GM12878 (cell line): ENCODE results near the gene SAMD15. TPM values are rescaled to one million over a fixed set of nuclear protein-coding genes. Genes with fewer than 3 reads are reported as not detected.

Experiments
- ATAC-seq: fragments of 200-7000 bp; cut with Tn5 transposase; 3 replicates; pipeline ENCODE4 v1.9.1; 2020; ENCODE audit warnings: mild to moderate bottlenecking, moderate library complexity
- BruUV-seq: library from RNA; stranded (reverse); fragments of 400-500 nt; replicated peaks from 2 replicates; lab custom pipeline; 2021; lab: Mats Ljungman, UMichigan
- CTCF ChIA-PET: fragments of 300-600 bp; sonication (Branson Sonifier 250); formaldehyde crosslinking; extraction: SDS; loops from one replicate; lab custom pipeline; 2021; ENCODE audit warnings: inconsistent platforms; lab: Yijun Ruan, JAX
- POLR2A ChIA-PET: fragments of 350-600 bp; formaldehyde crosslinking; extraction: SDS; loops from one replicate; lab custom pipeline; 2021; ENCODE audit warnings: inconsistent platforms; lab: Charles Lee
- RAD21 ChIA-PET: fragments of 300-600 bp; sonication (Branson Sonifier 250); formaldehyde crosslinking; loops from one replicate; lab custom pipeline; 2023; ENCODE audit warnings: antibody characterized with exemption; ENCODE audit not compliant: unreplicated experiment; lab: Charles Lee
- SMC1A ChIA-PET: fragments of 300-600 bp; sonication (Branson Sonifier 250); formaldehyde crosslinking; loops from one replicate; lab custom pipeline; 2023; ENCODE audit not compliant: unreplicated experiment, uncharacterized antibody; lab: Charles Lee
- DNase-seq: peaks from one replicate; pipeline ENCODE4 v3.0.0-alpha.2; 2011; ENCODE audit warnings: low read depth, low spot score
- FAIRE-seq: peaks from 3 replicates; lab custom pipeline; 2011; peaks lifted over from hg19 to GRCh38; lab: Jason Lieb, UNC
- H2AFZ ChIP-seq: 2 replicates; pipeline ENCODE4 v1.6.0; 2011; ENCODE audit warnings: low read depth, low read length, control low read depth; ENCODE audit not compliant: control insufficient read depth
- H3K27ac ChIP-seq: 2 replicates; pipeline ENCODE4 v1.5.1; 2011; ENCODE audit warnings: control low read depth; ENCODE audit not compliant: control insufficient read depth, insufficient read depth
- H3K27me3 ChIP-seq, 2 experiments: replicated peaks in 1 of 2; 2 replicates each; pipeline versions ENCODE4 v1.6.0 to v1.6.1; 2011; ENCODE audit warnings: low read length in 1 of 2; ENCODE audit not compliant: control insufficient read depth in 2 of 2, insufficient read depth in 2 of 2
- H3K36me3 ChIP-seq, 2 experiments: 2 replicates each; pipeline ENCODE4 v1.5.1; 2011; ENCODE audit warnings: low read length in 1 of 2; ENCODE audit not compliant: control insufficient read depth in 2 of 2, insufficient read depth in 2 of 2
- H3K4me1 ChIP-seq: 2 replicates; pipeline ENCODE4 v1.6.1; 2011; ENCODE audit warnings: mild to moderate bottlenecking, low read length, moderate library complexity, mixed read lengths; ENCODE audit not compliant: control insufficient read depth, insufficient read depth
- H3K4me2 ChIP-seq: 2 replicates; pipeline ENCODE4 v1.6.0; 2011; ENCODE audit warnings: control low read depth; ENCODE audit not compliant: control insufficient read depth, insufficient read depth
- H3K4me3 ChIP-seq: fragments of 200-600 bp; sonication (generic); 2 replicates; pipeline ENCODE4 v1.5.1; 2016
- H3K79me2 ChIP-seq: 2 replicates; pipeline ENCODE4 v1.6.0; 2011; ENCODE audit warnings: low read length; ENCODE audit not compliant: control insufficient read depth, insufficient read depth
- H3K9ac ChIP-seq: 2 replicates; pipeline ENCODE4 v1.8.0; 2011; ENCODE audit warnings: low read length, control low read depth, mixed read lengths; ENCODE audit not compliant: control insufficient read depth, insufficient read depth
- H3K9me3 ChIP-seq: replicated peaks from 3 replicates; pipeline ENCODE4 v1.5.1; 2011; ENCODE audit warnings: mild to moderate bottlenecking, low read length; ENCODE audit not compliant: control insufficient read depth, insufficient read depth
- H4K20me1 ChIP-seq: 2 replicates; pipeline ENCODE4 v1.6.0; 2011; ENCODE audit not compliant: control insufficient read depth, insufficient read depth
- MTA3 ChIP-seq: IDR thresholded peaks from 2 replicates; pipeline ENCODE4 v1.6.1; 2012; ENCODE audit warnings: low read length, inconsistent platforms, borderline replicate concordance
- MYB ChIP-seq: fragments of 150-350 bp; IDR thresholded peaks from 2 replicates; pipeline ENCODE4 v1.6.1; 2014; ENCODE audit warnings: mild to moderate bottlenecking, low read depth, low read length, borderline replicate concordance
- RUNX3 ChIP-seq: IDR thresholded peaks from 2 replicates; pipeline ENCODE4 v1.6.1; 2012; ENCODE audit warnings: low read length, inconsistent platforms
- SMAD1 ChIP-seq: fragments of 450-650 bp; IDR thresholded peaks from 2 replicates; pipeline ENCODE4 v1.6.1; 2018; ENCODE audit warnings: mild to moderate bottlenecking, low read depth; ENCODE audit not compliant: partially characterized antibody
- TCF12 ChIP-seq: IDR thresholded peaks from 2 replicates; pipeline ENCODE4 v1.6.1; 2011; ENCODE audit warnings: low read depth, mild to moderate bottlenecking, low read length
- WGBS: methylation state at CpG from one replicate; pipeline ENCODE4 v1.1.6; 2016; ENCODE audit warnings: low lambda C conversion rate; ENCODE audit not compliant: insufficient replicate concordance, insufficient coverage; ENCODE audit errors: missing lambda C conversion rate; 5-methylcytosine and 5-hydroxymethylcytosine counted together
- in situ Hi-C: fragments of 300-500 bp; cut with MboI; formaldehyde crosslinking; loops from 9 replicates; pipeline ENCODE4 v1.14.3; 2018; ENCODE audit warnings: mixed read lengths
- intact Hi-C: fragments of 100-400 bp; cut with micrococcal nuclease; formaldehyde crosslinking; loops from one replicate; pipeline ENCODE4 v1.14.2; 2022; ENCODE audit not compliant: unreplicated experiment
- polyA plus RNA-seq, 11 experiments: library from polyadenylated mRNA; depleted of rRNA in 4 of 11; unstranded in 6 of 11; stranded (reverse) in 5 of 11; fragments of >200 nt; fragmentation: Nextera tagmentation in 4 of 11; fragmentation: Illumina TruSeq in 1 of 11; extraction: Ambion mirVana in 4 of 11; extraction: Trizol in 1 of 11; gene quantifications; 1 replicate in 1 of 11; 2 replicates in 10 of 11; pipeline versions ENCODE4 v1.2.1 to v1.2.3, GENCODE V29; 2011 to 2016; ENCODE audit warnings: inconsistent platforms in 2 of 11, missing spikeins in 2 of 11, low read depth in 1 of 11
- total RNA-seq, 4 experiments: library from RNA; depleted of rRNA in 3 of 4; stranded (reverse); fragments of >200 nt in 3 of 4; fragmentation: Illumina TruSeq in 1 of 4; extraction: Trizol in 1 of 4; gene quantifications; 2 replicates each; pipeline versions ENCODE4 v1.2.1 to v1.2.3, GENCODE V29; 2013 to 2021

The SAMD15 gene
- total and polyA plus RNA-seq, 10 of the 15 experiments (the other 5 are each of a cell fraction or from before 2014, with no cell fraction given) = 0.33 to 2.0 (median 0.97) TPM

DNA sequence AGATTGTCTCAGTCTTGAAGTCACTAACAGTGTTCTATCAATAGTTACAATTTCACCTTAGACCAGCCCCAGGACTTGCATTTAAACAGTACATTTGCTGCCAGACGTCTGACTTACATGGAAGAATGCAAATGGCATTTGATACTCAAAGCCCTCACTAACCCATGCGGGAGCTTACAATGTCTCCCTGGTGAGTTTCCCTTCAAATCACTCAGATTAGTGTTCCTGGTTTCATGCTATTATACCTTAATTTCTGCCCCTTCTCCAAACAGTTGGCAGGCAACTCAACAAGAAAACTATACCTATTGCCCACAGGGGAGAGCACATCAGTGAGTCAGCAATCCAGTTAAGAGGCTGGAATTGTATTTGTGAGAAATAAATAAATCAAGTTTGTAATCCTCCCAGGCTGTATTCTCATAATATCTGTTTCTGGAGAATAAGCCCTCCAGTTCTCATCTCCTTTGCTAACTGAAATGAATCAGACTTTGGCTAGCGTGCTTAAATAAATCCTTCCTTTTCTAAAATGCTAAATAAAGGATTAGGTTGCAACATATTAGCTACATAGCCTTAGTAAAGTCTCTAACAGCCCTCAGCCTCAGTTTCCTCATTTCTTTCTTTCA lies 32.7 kb upstream of the SAMD15 start (continued):
- no peak for TF ChIP-seq MYB

DNA sequence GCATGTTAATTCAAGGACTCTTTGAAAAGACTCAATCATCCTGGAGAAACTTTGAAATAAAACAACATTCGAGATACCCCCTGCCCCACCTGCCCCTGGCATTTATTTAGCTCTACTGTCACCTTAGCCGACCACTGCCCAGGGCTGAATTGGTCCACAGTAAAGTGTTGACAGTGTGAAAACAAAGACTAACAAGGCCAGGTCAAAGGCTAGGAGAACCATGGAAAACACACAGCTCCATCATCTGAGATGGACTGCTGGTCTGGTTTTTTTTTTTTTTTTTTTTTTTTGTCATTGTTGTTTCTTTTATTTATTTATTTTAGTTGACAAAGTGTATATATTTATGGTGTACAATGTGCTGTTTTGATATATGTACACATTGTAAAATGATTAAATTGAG lies 30.7 kb upstream of the SAMD15 start:
- ATAC-seq (no peak), DNase-seq (no peak)
- POLR2A ChIA-PET = interaction anchor here (0.6 kb wide), 2 partner anchors 30 to 63 kb away, joined by 5 to 8 read pairs; no protein-coding TSS in a partner anchor

DNA sequence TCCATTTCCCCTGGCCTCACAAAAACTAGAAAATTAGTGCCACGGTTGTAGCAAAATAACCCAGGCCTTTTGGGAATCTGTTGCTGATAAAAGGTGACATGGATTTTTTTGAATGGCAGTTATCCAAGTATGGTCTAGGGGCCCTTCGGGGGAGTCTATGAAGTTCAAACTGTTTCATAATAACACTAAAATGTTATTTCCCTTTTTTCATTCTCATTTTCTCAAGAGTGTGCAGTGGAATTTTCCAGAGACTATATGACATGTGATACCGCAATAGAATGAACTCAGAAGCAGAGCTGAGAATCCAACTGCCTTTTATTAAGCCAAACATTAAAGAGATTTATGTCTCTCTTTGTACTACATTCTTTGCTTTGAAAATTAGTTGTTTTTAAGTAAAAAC lies 29.4 kb upstream of the SAMD15 start:
- no peak overlapping the region for H2AFZ ChIP-seq
- H3K79me2 ChIP-seq = no peaks in the 10 kb centered on the region; the same call in 1 of the 2 replicates
- BruUV-seq = no TSS peak
- RAD21 ChIA-PET = no interaction called here
- H3K27me3 ChIP-seq = no peaks in the 10 kb centered on the region
- CTCF ChIA-PET = interaction anchor here (1.5 kb wide), 1 partner anchor 11 kb away, joined by 4 read pairs; no protein-coding TSS in a partner anchor
- no peak overlapping the region for H3K4me3 ChIP-seq
- SMC1A ChIA-PET = interaction anchor here (0.9 to 1.7 kb wide), 3 partner anchors 10 to 32 kb away, joined by 3 read pairs; no protein-coding TSS in a partner anchor
- WGBS = 55% methylated on average over 3 of the region's 3 CpGs
- TF ChIP-seq SMAD1 = no peak
- TF ChIP-seq RUNX3 = peak; percentile 34; the same call in 1 of the 2 replicates
- in situ Hi-C loops = no loop called here
- peaks cover 4 to 21% of the 10 kb centered on the region in 2 experiments for H3K36me3 ChIP-seq
- FAIRE-seq = no peak
- intact Hi-C loops = no loop called here
- POLR2A ChIA-PET = interaction anchor here (1.6 kb wide), 1 partner anchor 10 kb away, joined by 4 read pairs; no protein-coding TSS in a partner anchor
- no peak for DNase-seq
- H3K4me1 ChIP-seq = no peaks in the 10 kb centered on the region
- H3K9me3 ChIP-seq = no peaks in the 10 kb centered on the region
- no peak for ATAC-seq
- no peak overlapping the region; the same call in 1 of the 2 replicates for H3K27ac ChIP-seq
- H3K9ac ChIP-seq = no peak overlapping the region
- H4K20me1 ChIP-seq = no peaks in the 10 kb centered on the region
- no peak overlapping the region for H3K4me2 ChIP-seq

More for the DNA sequence above, 30.7 kb upstream of the SAMD15 start:
- BruUV-seq = no TSS peak
- intact Hi-C loops = no loop called here
- Histone ChIP-seq H3K4me1 (no peaks in the 10 kb centered on the region), H3K4me3 (no peak overlapping the region), H3K79me2 (no peaks in the 10 kb centered on the region), H3K27ac (no peak overlapping the region), H4K20me1 (no peaks in the 10 kb centered on the region), H3K9ac (no peak overlapping the region), H3K36me3 (peaks cover 7 to 22% of the 10 kb centered on the region in 2 experiments), H3K27me3 (no peaks in the 10 kb centered on the region), H2AFZ (no peak overlapping the region), H3K4me2 (no peak overlapping the region), H3K9me3 (no peaks in the 10 kb centered on the region)
- CTCF ChIA-PET = interaction anchor here (1.0 kb wide), 1 partner anchor 31 kb away, joined by 3 read pairs; no protein-coding TSS in a partner anchor
- FAIRE-seq = no peak
- 95% methylated on average over 2 of the region's 2 CpGs for WGBS
- SMC1A ChIA-PET = interaction anchor here (0.6 kb wide), 1 partner anchor 744 kb away, joined by 3 read pairs; no protein-coding TSS in a partner anchor
- RAD21 ChIA-PET = interaction anchor here (0.7 kb wide), 1 partner anchor 12 kb away, joined by 3 read pairs; no protein-coding TSS in a partner anchor
- TF ChIP-seq TCF12 (no peak), MTA3 (no peak)
- in situ Hi-C loops = no loop called here
